Left ventricle myocardium inferior (tissue), 1 donor: ENCODE measurements around the gene EFHD1. TPM values are rescaled to one million over a fixed set of nuclear protein-coding genes. Genes with fewer than 3 reads are reported as not detected.
"Not testable (repeated sequence)": the region's sequence is repeated elsewhere in the genome, so short reads cannot be mapped to it uniquely, and the experiment has no call there.

Experiments
- DNase-seq: peaks from one replicate; pipeline ENCODE4 v3.0.0-alpha.2; 2020
- H3K27ac ChIP-seq: fragments of 200-600 bp; replicated peaks from 2 replicates; pipeline ENCODE4 v1.8.0; 2021
- H3K27me3 ChIP-seq: fragments of 200-600 bp; 2 replicates; pipeline ENCODE4 v1.8.0; 2021; ENCODE audit warnings: low read depth
- H3K36me3 ChIP-seq: fragments of 200-600 bp; 2 replicates; pipeline ENCODE4 v1.8.0; 2021
- H3K4me1 ChIP-seq: fragments of 200-600 bp; 2 replicates; pipeline ENCODE4 v1.8.0; 2021
- H3K4me3 ChIP-seq: fragments of 200-600 bp; 2 replicates; pipeline ENCODE4 v1.8.0; 2021; ENCODE audit warnings: mild to moderate bottlenecking, moderate library complexity
- H3K9me3 ChIP-seq: fragments of 200-600 bp; replicated peaks from 2 replicates; pipeline ENCODE4 v1.8.0; 2021
- CTCF ChIP-seq: fragments of 200-600 bp; IDR thresholded peaks from 2 replicates; pipeline ENCODE4 v1.8.0; 2021; ENCODE audit warnings: antibody characterized with exemption, mild to moderate bottlenecking, borderline replicate concordance
- intact Hi-C: fragments of 100-400 bp; cut with micrococcal nuclease; formaldehyde crosslinking; loops from one replicate; pipeline ENCODE4 v1.11.0; 2022
- total RNA-seq: library from RNA; stranded (reverse); fragmentation: NEBNext Ultra II Directional; extraction: Animal tissue kit (Norgen Biotek cat#: 25700); gene quantifications from one replicate; pipeline ENCODE4 v1.2.1, GENCODE V29; 2021
- donor health status: DM: no; HTN: yes; CAD: no; lungs with severe emphysema.

EFHD1 gene
- total RNA-seq, 1 donor from 2014 or later: 29.7 TPM

GRCh38 chr2:232680006-232680405 lies 46.6 kb downstream of the EFHD1 start:
- peaks cover 12% of the 10 kb centered on the region for H3K36me3 ChIP-seq
- no peak overlapping the region for H3K4me3 ChIP-seq
- intact Hi-C loops: no loop called here
- no peak for DNase-seq
- no peak for TF ChIP-seq CTCF
- no peaks in the 10 kb centered on the region for H3K9me3 ChIP-seq
- no peaks in the 10 kb centered on the region for H3K4me1 ChIP-seq
- no peaks in the 10 kb centered on the region for H3K27me3 ChIP-seq
- no peak overlapping the region for H3K27ac ChIP-seq

GRCh38 chr2:232681527-232681926 lies 48.1 kb downstream of the EFHD1 start:
- no peak overlapping the region for H3K27ac ChIP-seq
- TF ChIP-seq CTCF: no peak
- H3K4me3 ChIP-seq: no peak overlapping the region
- no peaks in the 10 kb centered on the region for H3K9me3 ChIP-seq
- no peaks in the 10 kb centered on the region for H3K27me3 ChIP-seq
- no peak for DNase-seq
- intact Hi-C loops: no loop called here
- H3K4me1 ChIP-seq: no peaks in the 10 kb centered on the region
- peaks cover 12% of the 10 kb centered on the region for H3K36me3 ChIP-seq

GRCh38 chr2:232683368-232683767 lies 50.0 kb downstream of the EFHD1 start:
- intact Hi-C loops: no loop called here
- no peak for DNase-seq
- no peak overlapping the region for H3K4me3 ChIP-seq
- TF ChIP-seq CTCF: no peak
- H3K9me3 ChIP-seq: no peaks in the 10 kb centered on the region
- peaks cover 7% of the 10 kb centered on the region for H3K36me3 ChIP-seq
- H3K4me1 ChIP-seq: no peaks in the 10 kb centered on the region
- H3K27ac ChIP-seq: no peak overlapping the region
- no peaks in the 10 kb centered on the region for H3K27me3 ChIP-seq

- DNase-seq, H3K9me3 ChIP-seq, H3K27ac ChIP-seq, H3K36me3 ChIP-seq, H3K4me3 ChIP-seq, intact Hi-C loops, H3K27me3 ChIP-seq, H3K4me1 ChIP-seq: not testable (repeated sequence)
Observed at GRCh38 chr2:232685391-232685790, 52.0 kb downstream of the EFHD1 start.

GRCh38 chr2:232687382-232688160 lies 54.2 kb downstream of the EFHD1 start:
- Histone ChIP-seq H3K4me1 (peaks cover 9% of the 10 kb centered on the region), H3K27me3 (no peaks in the 10 kb centered on the region), H3K36me3 (no peaks in the 10 kb centered on the region), H3K4me3 (no peak overlapping the region), H3K9me3 (peaks cover 4% of the 10 kb centered on the region), H3K27ac (no peak overlapping the region)
- no peak for DNase-seq
- no peak for TF ChIP-seq CTCF
- intact Hi-C loops: no loop called here

- Histone ChIP-seq H3K4me1 (peaks cover 9% of the 10 kb centered on the region), H3K27me3 (no peaks in the 10 kb centered on the region), H3K27ac (no peak overlapping the region), H3K4me3 (no peak overlapping the region), H3K36me3 (no peaks in the 10 kb centered on the region), H3K9me3 (peaks cover 4% of the 10 kb centered on the region)
- TF ChIP-seq CTCF: no peak
- DNase-seq: no peak
- intact Hi-C loops: no loop called here
Observed at GRCh38 chr2:232688201-232688600, 54.8 kb downstream of the EFHD1 start.
